Left ventricle myocardium superior (tissue), 1 donor: ENCODE results near the gene METTL4. TPM values are rescaled to one million over a fixed set of nuclear protein-coding genes. Genes with fewer than 3 reads are reported as not detected.

Experiments
- total RNA-seq: library from RNA; stranded (reverse); fragmentation: NEBNext Ultra II Directional; extraction: Animal tissue kit (Norgen Biotek cat#: 25700); gene quantifications from one replicate; pipeline ENCODE4 v1.2.1, GENCODE V29; 2021
- donor health status: DM: no; HTN: yes; CAD: no; lungs with severe emphysema.

METTL4 gene
- total RNA-seq, 1 donor from 2014 or later = 5.9 TPM

Other genes starting within 250 kb of the METTL4 start
- 0.50 TPM for gene NDC80, start 52 bp upstream of the METTL4 start, total RNA-seq
- gene SMCHD1, start 84.2 kb upstream of the METTL4 start, total RNA-seq = 32.2 TPM